H9 (cell line): ENCODE data around the gene UVRAG. TPM values are rescaled to one million over a fixed set of nuclear protein-coding genes. Genes with fewer than 3 reads are reported as not detected.

Experiments
- DNase-seq: peaks from one replicate; pipeline ENCODE4 v3.0.0-alpha.2; 2017
- H2AFZ ChIP-seq: one replicate; pipeline ENCODE4 v1.6.1; 2013; ENCODE audit warnings: mild to moderate bottlenecking, low read length, control low read depth, moderate library complexity
- H2AK5ac ChIP-seq: 2 replicates; pipeline ENCODE4 v1.6.1; 2013; ENCODE audit warnings: low read length, control low read depth, mixed read lengths; ENCODE audit not compliant: insufficient read length
- H2BK120ac ChIP-seq: one replicate; pipeline ENCODE4 v1.6.1; 2013; ENCODE audit warnings: low read depth, mild to moderate bottlenecking, low read length, control low read depth, inconsistent platforms; ENCODE audit not compliant: poor library complexity, severe bottlenecking
- H2BK12ac ChIP-seq: 2 replicates; pipeline ENCODE4 v1.6.1; 2013; ENCODE audit warnings: low read length, control low read depth, mixed read lengths, low read depth; ENCODE audit not compliant: insufficient read length
- H2BK15ac ChIP-seq: 2 replicates; pipeline ENCODE4 v1.6.1; 2013; ENCODE audit warnings: low read depth, low read length, control low read depth
- H2BK20ac ChIP-seq: one replicate; pipeline ENCODE4 v1.6.1; 2013; ENCODE audit warnings: low read depth, mild to moderate bottlenecking, low read length, control low read depth, inconsistent platforms; ENCODE audit not compliant: poor library complexity, severe bottlenecking
- H2BK5ac ChIP-seq: 2 replicates; pipeline ENCODE4 v1.6.1; 2013; ENCODE audit warnings: low read length, control low read depth, mixed read lengths; ENCODE audit not compliant: insufficient read length
- H3K14ac ChIP-seq: 2 replicates; pipeline ENCODE4 v1.6.1; 2013; ENCODE audit warnings: low read length, control low read depth; ENCODE audit not compliant: insufficient read depth
- H3K18ac ChIP-seq: 2 replicates; pipeline ENCODE4 v1.6.1; 2013; ENCODE audit warnings: low read depth, mild to moderate bottlenecking, mixed read lengths, low read length, control low read depth; ENCODE audit not compliant: insufficient read length
- H3K23ac ChIP-seq: 2 replicates; pipeline ENCODE4 v1.6.1; 2013; ENCODE audit warnings: low read length, control low read depth, mixed read lengths, low read depth; ENCODE audit not compliant: insufficient read length
- H3K23me2 ChIP-seq: 2 replicates; pipeline ENCODE4 v1.6.1; 2013; ENCODE audit warnings: low read depth, mild to moderate bottlenecking, mixed read lengths, low read length, control low read depth; ENCODE audit not compliant: insufficient read length, poor library complexity, severe bottlenecking
- H3K27ac ChIP-seq: 2 replicates; pipeline ENCODE4 v1.5.1; 2013; ENCODE audit warnings: low read length, control low read depth, mixed read lengths, low read depth; ENCODE audit not compliant: insufficient read length
- H3K27me3 ChIP-seq: 2 replicates; pipeline ENCODE4 v1.6.1; 2013; ENCODE audit warnings: low read length, control low read depth, inconsistent platforms; ENCODE audit not compliant: insufficient read depth
- H3K4ac ChIP-seq: 2 replicates; pipeline ENCODE4 v1.6.1; 2013; ENCODE audit warnings: low read depth, mild to moderate bottlenecking, control low read depth, inconsistent platforms, low read length, moderate library complexity
- H3K4me1 ChIP-seq: 2 replicates; pipeline ENCODE4 v1.6.1; 2013; ENCODE audit warnings: low read length, control low read depth, inconsistent platforms; ENCODE audit not compliant: insufficient read depth
- H3K4me2 ChIP-seq: 2 replicates; pipeline ENCODE4 v1.6.1; 2013; ENCODE audit warnings: low read length, control low read depth, mixed read lengths; ENCODE audit not compliant: insufficient read length, insufficient read depth
- H3K56ac ChIP-seq: 2 replicates; pipeline ENCODE4 v1.6.1; 2013; ENCODE audit warnings: low read depth, mild to moderate bottlenecking, mixed read lengths, low read length, control low read depth; ENCODE audit not compliant: insufficient read length
- H3K79me1 ChIP-seq: 2 replicates; pipeline ENCODE4 v1.6.1; 2013; ENCODE audit warnings: low read depth, mild to moderate bottlenecking, moderate library complexity, low read length, control low read depth, inconsistent platforms; ENCODE audit not compliant: insufficient read depth, poor library complexity, severe bottlenecking
- H3K79me2 ChIP-seq: 2 replicates; pipeline ENCODE4 v1.6.1; 2013; ENCODE audit warnings: low read length, control low read depth, inconsistent platforms; ENCODE audit not compliant: insufficient read depth
- H3K9ac ChIP-seq: 2 replicates; pipeline ENCODE4 v1.6.1; 2013; ENCODE audit warnings: low read length, control low read depth, mixed read lengths; ENCODE audit not compliant: insufficient read length; ENCODE audit errors: extremely low read depth
- H3K9me3 ChIP-seq: one replicate; pipeline ENCODE4 v1.6.1; 2013; ENCODE audit warnings: low read depth, low read length, inconsistent platforms; ENCODE audit not compliant: control insufficient read depth
- H3T11ph ChIP-seq: one replicate; pipeline ENCODE4 v1.6.1; 2013; ENCODE audit warnings: mild to moderate bottlenecking, low read length, control low read depth, inconsistent platforms
- H4K20me1 ChIP-seq: one replicate; pipeline ENCODE4 v1.6.1; 2013; ENCODE audit not compliant: control insufficient read depth, insufficient read length, insufficient read depth
- H4K5ac ChIP-seq: 2 replicates; pipeline ENCODE4 v1.6.1; 2013; ENCODE audit warnings: low read depth, mild to moderate bottlenecking, mixed read lengths, low read length, control low read depth; ENCODE audit not compliant: insufficient read length
- H4K8ac ChIP-seq: replicated peaks from 2 replicates; pipeline ENCODE4 v1.6.1; 2013; ENCODE audit warnings: low read length, control low read depth, mixed read lengths, low read depth; ENCODE audit not compliant: insufficient read length
- H4K91ac ChIP-seq: 2 replicates; pipeline ENCODE4 v1.6.1; 2013; ENCODE audit warnings: low read depth, mild to moderate bottlenecking, moderate library complexity, mixed read lengths, low read length, control low read depth; ENCODE audit not compliant: insufficient read length
- H3K27ac Mint-ChIP-seq, 3 experiments: 2 replicates in 2 of 3; 3 replicates in 1 of 3; pipeline ENCODE4 v1.8.0; 2020 to 2021; ENCODE audit warnings: mixed read lengths in 3 of 3, mild to moderate bottlenecking in 1 of 3, moderate library complexity in 1 of 3
- H3K27me3 Mint-ChIP-seq: 2 replicates; pipeline ENCODE4 v1.8.0; 2021; ENCODE audit warnings: low read depth, mild to moderate bottlenecking, moderate library complexity, mixed read lengths
- H3K36me3 Mint-ChIP-seq, 3 experiments: 2 replicates in 2 of 3; 3 replicates in 1 of 3; pipeline ENCODE4 v1.8.0; 2020 to 2021; ENCODE audit warnings: low read depth in 3 of 3, mixed read lengths in 3 of 3; ENCODE audit not compliant: insufficient read depth in 1 of 3
- H3K4me1 Mint-ChIP-seq, 2 experiments: 2 replicates each; pipeline ENCODE4 v1.8.0; 2020; ENCODE audit warnings: mixed read lengths in 2 of 2
- H3K4me3 Mint-ChIP-seq, 2 experiments: 2 replicates in 1 of 2; 3 replicates in 1 of 2; pipeline ENCODE4 v1.8.0; 2020 to 2021; ENCODE audit warnings: mild to moderate bottlenecking in 2 of 2, mixed read lengths in 2 of 2, moderate library complexity in 1 of 2
- H3K9me3 Mint-ChIP-seq, 2 experiments: 2 replicates in 1 of 2; 3 replicates in 1 of 2; pipeline ENCODE4 v1.8.0; 2020; ENCODE audit warnings: mild to moderate bottlenecking in 2 of 2, mixed read lengths in 2 of 2, moderate library complexity in 1 of 2
- CTCF ChIP-seq: fragments of 200-600 bp; sonication (generic); conservative IDR thresholded peaks from 3 replicates; pipeline ENCODE4 v1.8.0; 2021; ENCODE audit warnings: antibody characterized with exemption, mild to moderate bottlenecking
- WGBS: extraction: QIAGEN DNeasy Blood & Tissue Kit; methylation state at CpG from one replicate; pipeline ENCODE4 v1.1.7; 2013; ENCODE audit warnings: missing lambda C conversion rate, low lambda C conversion rate, mixed read lengths; ENCODE audit not compliant: insufficient read length; ENCODE audit errors: extremely low coverage; 5-methylcytosine and 5-hydroxymethylcytosine counted together
- total RNA-seq: library from RNA; stranded (reverse); gene quantifications from 2 replicates; pipeline ENCODE4 v1.2.1, GENCODE V29; 2021

UVRAG gene
- total RNA-seq, 1 experiment from 2014 or later, result 18.5 TPM

GRCh38 chr11:76025817-76026216, 210.8 kb downstream of the UVRAG start:
- H3K4ac ChIP-seq, result no peak overlapping the region
- H2BK5ac ChIP-seq, result no peak overlapping the region
- DNase-seq, result no peak
- no peak overlapping the region for H2AFZ ChIP-seq
- H3K23ac ChIP-seq, result no peak overlapping the region
- no peak overlapping the region for H4K91ac ChIP-seq
- no peak overlapping the region for H4K5ac ChIP-seq
- H3K9me3 ChIP-seq, result no peaks in the 10 kb centered on the region
- H3K18ac ChIP-seq, result no peak overlapping the region
- TF ChIP-seq CTCF, result no peak
- H2BK12ac ChIP-seq, result no peak overlapping the region
- no peaks in the 10 kb centered on the region for H3K79me2 ChIP-seq
- H3K14ac ChIP-seq, result no peak overlapping the region
- H3K27me3 ChIP-seq, result no peaks in the 10 kb centered on the region
- H3K4me2 ChIP-seq, result no peak overlapping the region
- Mint-ChIP-seq H3K4me1 (peaks cover 20 to 22% of the 10 kb centered on the region in 2 experiments), H3K27ac (no peak overlapping the region), H3K36me3 (peaks cover 13 to 26% (median 22%) of the 10 kb centered on the region in 3 experiments), H3K27me3 (no peaks in the 10 kb centered on the region), H3K4me3 (no peak overlapping the region), H3K9me3 (no peaks in the 10 kb centered on the region; a peak in 1 of 5 replicates)
- no peak overlapping the region for H2AK5ac ChIP-seq
- no peak overlapping the region for H2BK120ac ChIP-seq
- no peak overlapping the region for H3T11ph ChIP-seq
- no peak overlapping the region for H3K56ac ChIP-seq
- H3K4me1 ChIP-seq, result peaks cover 2% of the 10 kb centered on the region; the same call in 1 of the 2 replicates
- H4K20me1 ChIP-seq, result no peaks in the 10 kb centered on the region
- H2BK15ac ChIP-seq, result no peak overlapping the region
- H2BK20ac ChIP-seq, result no peak overlapping the region
- WGBS, result no CpG with 5 or more reads among the region's 3 CpGs
- no peak overlapping the region for H3K9ac ChIP-seq
- no peaks in the 10 kb centered on the region for H3K23me2 ChIP-seq
- H3K27ac ChIP-seq, result no peak overlapping the region
- no peak overlapping the region for H4K8ac ChIP-seq
- H3K79me1 ChIP-seq, result no peaks in the 10 kb centered on the region
